Epidermal melanocyte (primary cell): ENCODE results near the gene APMAP.

Experiments
- DNase-seq: peaks from one replicate; pipeline ENCODE4 v3.0.0; 2011; ENCODE audit warnings: low spot score; ENCODE audit not compliant: insufficient read length

Gene APMAP, protein sequence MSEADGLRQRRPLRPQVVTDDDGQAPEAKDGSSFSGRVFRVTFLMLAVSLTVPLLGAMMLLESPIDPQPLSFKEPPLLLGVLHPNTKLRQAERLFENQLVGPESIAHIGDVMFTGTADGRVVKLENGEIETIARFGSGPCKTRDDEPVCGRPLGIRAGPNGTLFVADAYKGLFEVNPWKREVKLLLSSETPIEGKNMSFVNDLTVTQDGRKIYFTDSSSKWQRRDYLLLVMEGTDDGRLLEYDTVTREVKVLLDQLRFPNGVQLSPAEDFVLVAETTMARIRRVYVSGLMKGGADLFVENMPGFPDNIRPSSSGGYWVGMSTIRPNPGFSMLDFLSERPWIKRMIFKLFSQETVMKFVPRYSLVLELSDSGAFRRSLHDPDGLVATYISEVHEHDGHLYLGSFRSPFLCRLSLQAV

DNA sequence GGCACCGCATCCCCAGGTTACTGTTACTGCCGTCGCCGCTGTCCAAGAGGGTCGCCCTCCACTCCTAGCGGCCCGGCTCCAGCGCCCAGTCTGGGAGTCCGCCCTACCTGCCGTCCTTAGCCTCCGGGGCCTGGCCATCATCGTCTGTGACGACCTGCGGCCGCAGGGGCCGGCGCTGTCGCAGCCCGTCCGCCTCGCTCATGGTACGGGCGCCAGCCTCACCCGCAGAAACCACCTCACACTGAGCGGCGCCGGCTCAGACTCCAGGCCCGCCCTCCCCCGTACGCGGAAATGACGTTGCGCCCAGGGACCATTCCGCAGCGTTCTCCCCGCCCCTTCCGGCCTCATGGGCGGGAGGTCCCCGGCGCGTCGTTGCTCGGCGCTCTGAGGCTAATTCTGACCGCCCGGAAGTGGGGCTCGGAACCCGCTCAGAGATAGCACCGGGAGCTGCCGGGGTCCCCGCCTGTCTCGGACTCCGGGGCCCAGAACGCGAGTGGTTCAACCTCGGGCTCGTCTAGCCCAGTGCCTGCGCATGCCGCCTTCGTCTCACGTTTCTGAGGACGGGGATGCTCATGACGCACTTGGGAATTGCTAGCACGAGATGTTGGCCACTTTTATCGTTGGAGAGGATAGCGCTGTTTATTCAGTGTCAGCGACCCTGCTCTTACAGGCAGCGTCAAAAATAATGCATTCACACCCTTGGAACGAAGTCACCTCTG, at the start of gene APMAP:
TSS of gene APMAP (minus strand) at position 265 of the 719 bp plus-strand sequence. CDS start at position 202, 63 bp downstream.
- peak; percentile 91 for DNase-seq

DNA sequence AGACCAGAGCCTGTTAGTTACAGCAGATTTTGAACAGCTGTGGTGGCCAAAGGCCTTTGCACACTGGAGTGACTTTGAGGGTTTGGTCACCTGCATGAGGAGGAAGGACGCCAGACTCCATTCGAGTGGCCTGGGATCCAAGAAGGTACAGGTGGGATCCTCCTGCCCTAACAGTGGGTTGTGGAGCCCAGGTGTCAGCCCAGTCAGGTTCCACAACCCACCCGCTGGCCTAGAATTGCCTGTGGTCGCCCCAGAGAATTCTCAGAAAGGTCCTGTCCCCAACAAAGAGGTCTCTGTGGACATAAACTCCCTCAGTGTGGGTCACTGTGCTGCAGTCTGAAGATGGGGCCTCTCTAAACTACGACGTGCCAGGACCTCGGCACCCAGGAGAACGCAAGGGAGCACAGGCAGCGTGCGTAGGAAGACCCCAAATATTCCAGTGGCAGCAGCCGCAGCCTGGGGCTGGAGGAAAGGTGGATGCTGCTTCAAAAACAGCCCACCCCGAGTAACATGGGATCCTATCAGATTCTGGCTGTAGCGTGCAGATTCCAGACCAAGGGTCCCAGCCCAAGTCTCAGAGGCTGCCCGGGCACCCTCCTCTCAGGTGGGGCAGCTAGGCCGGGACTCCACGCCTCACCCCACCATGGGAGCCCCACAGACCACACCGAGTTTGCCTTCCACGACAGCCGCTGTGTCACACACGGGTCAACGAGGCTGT, 49.4 kb upstream of the APMAP start:
- DNase-seq, result peak; percentile 9

DNA sequence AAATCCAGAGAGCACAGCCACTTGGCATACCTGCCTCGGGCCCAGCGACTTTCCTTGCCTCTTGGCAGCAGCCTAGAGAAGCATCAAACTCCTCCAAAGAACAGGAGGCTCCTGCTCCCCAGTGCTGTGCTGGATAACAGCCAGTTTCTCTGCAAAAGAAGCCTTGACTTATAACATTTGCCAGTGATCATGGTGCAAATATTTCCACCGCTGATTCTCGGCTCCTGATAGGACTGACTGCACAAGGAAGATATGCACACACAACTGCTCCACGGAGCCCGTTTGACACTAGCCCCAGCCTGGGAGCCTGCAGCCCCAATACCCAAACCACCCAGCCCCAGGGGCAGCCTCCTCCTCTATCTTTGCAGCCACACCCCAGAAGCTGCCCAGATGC, 47.9 kb upstream of the APMAP start:
- DNase-seq, result no peak

DNA sequence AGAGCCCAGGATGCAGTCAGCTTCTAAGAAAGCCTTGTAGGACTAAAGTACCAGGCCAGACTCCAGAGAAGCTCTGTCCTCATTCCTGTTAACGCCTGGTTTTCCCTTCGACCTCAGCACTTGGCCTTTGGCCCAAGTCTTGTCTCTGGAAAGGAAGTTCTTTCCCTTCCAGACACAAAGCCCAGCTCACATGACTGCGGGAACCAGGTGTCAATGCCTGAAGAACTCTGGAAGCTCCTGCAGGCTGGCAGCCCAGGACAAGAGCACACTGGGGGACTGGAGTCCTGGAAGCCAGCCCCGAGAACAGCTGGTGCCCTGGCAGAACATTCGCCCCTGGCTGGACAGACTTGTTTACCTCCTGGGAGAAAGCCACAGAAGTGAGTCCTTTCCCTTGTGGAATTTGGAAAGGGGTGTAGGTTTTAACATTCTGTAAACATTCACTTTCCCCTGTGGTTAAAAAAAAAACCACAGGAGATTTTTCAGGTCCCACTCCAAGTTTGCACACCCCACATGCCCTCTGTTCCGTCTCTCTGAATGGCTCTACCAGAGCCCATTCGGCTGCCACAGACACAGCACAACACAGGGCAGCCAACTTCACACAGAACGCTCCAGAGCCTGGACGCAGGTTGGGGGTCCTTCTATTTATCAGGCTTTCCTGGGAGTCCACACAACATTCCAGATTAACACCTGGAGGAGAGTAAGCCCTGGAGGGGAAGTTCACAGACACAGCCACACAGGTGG, 47.3 kb upstream of the APMAP start:
- peak; percentile 16 for DNase-seq

DNA sequence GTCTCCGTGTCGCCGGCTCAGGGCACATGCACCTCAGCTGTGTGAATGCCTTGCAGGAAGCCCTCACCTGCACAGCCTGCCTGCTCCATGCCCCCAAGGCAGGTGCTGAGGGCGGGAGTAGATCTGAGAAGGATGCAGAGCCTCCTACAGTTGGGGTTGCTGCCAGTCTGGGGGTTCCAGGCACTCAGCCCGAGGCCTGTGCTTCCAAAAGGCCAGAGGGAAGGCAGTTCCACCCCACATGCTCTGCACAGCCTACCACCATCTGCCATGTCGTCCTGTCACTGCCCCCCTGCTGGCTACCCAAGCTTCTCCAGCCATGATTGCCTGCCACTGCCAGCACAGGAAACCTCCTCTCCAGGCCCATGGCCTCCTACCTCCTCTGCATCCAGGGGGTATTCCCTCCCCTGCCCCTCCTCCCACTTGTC, 46.1 kb upstream of the APMAP start:
- peak; percentile 7 for DNase-seq

DNA sequence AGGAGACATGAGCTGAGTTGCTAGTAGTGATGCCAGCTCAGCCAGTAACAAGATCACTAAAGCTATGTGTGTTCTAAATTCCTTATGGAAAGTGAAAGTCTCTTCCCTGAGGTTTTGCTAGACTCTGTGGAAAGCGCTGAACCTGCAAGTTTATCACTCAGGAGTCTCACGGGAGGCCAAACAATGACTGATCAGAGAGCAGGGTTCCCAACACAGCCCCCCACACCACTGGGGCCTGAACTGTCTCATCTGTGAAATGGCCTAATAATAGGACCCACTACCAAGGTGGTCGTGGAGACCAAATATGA, 45.5 kb upstream of the APMAP start:
- DNase-seq, result peak; percentile 13

DNA sequence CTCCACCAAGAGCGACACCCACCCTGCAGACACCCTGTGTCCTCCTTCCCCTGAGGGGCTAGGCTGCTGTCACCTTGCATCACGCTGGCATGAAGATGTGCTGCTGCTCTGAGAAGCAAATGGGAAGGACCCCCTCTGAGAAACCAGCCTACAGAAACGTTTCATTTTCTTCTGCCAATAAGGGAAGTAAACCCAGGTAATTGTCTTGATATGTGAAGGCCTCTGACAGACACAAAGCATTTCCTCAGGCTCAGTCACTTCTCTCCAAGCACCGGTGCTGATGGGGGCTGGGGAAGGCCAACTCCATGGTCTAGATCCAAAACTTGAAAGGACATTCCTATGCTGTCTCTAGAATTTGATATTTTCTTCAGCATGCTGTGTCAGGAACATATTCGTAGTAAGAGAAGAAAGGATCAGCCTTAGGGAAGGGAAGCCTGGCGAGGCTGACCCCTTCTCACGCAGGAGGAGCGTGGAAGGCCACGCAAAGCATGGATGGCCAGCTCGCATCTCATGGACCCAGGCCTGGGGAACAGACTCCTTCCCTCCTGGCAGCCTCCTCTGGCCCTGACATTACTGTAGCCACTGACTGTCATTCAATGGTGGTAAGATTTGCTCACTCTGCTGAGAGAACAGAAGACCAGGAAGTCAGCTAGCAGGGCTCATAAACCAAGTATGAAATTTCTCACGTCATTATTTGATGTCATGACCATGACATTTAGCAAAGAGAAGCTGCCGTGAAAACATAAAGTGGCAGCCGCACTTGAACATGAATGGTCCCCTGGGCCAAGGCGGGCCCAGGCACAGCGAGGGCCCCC, 44.9 kb upstream of the APMAP start:
- no peak for DNase-seq

DNA sequence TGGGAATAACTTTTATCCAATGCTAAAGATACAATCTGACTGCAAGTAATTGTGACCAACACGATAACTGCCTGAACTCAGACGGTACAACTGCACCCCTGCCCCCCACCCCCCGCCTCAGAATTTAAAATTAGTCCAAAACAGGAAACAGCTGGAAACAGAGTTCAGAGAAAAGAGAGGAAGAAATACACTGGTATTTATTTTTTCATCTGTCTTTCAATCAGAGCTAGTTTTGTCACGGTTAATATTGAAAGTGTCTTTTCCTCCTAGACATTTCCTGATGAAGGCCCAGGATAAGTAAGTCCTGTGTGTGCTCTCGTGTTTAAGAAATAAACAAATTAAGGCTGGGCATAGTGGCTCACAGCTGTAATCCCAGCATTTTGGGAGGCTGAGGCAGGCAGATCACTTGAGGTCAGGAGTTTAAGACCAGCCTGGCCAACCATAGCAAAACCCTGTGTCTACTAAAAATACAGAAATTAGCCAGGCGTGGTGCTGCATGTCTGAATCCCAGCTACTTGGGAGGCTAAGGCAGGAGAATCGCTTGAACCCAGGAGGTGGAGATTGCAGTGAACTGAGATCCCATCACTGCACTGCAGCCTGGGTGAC, 43.9 kb upstream of the APMAP start:
- DNase-seq, result no peak

DNA sequence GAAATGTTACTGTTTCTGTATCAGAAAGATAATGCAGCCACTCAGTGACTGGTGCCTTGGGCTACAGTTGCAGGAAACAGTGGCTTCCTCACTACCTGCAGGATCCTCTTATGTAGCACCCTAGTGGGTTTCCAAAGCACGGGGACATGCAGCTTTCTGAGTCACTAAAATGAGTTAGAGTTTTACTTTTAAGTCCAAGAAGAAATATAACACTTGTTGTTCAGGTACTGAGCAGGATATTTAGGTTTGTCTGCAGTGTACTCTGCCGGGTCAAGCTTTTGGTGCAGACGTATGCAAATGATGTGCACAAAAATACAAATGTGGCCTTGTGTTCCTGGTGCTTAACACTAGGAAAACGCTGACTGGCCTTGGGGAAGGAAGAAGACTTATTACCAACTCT, 43.4 kb upstream of the APMAP start:
- DNase-seq, result no peak

DNA sequence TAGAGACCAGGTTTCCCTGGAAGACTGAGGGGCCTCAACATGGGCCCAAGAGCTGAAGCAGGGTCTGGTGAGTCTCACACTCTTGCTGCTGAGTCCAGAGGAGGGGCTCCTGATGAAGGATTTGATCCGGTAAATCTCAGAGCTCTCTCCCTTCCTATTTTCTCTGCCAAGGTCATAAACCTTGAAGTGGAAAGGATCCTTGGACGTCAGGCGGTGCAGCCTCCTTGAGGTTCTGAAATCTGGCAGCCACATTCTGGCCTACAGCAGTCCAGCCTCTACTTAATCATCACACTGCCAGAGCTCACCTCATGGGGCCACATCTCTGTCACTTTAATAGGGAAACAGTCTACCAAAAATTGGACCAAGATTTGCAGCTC, 41.4 kb upstream of the APMAP start:
- no peak for DNase-seq

DNA sequence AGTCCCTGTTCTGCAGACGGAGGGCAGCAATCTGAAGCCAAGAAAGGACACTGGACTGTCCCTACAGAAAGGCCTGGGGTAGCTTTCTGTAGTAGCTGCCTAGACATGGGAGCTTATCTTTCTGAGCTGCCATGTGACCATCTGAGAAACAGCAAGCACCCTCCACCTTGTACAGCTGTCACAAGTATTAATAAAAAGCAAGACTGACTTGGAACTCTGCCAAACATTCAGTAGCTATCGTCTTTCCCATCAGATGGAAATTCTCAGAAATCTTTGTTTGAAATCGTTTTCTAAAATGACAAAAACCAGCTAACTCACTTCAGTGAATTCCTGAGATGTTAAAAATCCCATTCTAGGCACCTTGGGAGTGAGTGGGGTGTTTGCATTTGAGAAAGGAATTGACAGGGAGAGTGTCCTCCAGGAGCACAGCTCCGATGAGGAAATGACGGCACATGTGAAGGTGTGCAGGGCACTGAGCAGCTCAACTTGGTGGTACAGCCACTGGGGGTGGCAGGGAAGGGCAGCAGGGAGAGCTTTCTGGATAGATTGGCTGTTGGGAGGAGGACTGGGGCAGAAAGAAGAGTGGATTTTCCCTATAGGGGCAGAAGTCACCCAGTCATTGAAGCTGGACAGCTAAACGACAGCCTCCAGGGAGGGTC, 40.8 kb upstream of the APMAP start:
- no peak for DNase-seq

DNA sequence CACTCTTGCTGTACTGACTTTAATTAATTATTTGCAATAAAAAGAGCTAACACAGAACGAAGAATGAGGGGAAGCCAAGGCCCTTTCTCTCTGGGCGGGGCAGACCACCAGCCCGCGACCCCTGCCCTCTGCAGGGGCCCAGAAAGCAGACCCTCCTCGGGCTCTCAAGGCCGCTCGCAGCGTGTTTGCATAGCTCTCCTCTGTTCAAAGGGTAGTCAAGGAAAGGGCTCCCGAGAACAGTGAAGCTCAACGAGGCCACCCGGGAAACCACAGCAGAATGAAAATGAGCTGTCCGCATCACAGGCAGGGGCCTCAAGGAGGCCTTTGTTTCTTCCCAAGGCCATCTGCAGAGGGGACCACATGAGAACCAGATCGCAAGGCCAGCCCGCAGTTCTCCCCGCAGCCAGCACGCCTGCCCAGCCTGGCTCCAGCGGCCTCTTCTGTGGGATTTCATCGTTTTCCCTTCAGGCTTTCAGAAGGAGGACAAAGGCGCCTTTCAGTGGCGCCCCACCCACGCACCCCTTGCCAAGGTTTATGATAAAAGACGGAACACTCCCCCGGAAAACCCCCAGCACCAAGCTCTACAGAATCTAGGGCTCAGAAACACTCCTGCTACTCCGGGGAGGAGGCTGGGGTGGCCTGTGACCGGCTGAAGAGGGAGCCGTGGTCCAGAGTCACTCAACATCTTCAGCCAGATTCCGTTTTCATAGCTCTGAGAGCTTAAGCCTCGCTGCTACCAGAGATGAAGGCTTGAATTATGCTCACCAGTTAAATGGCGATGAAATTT, 40.1 kb upstream of the APMAP start:
- peak; percentile 59 for DNase-seq

DNA sequence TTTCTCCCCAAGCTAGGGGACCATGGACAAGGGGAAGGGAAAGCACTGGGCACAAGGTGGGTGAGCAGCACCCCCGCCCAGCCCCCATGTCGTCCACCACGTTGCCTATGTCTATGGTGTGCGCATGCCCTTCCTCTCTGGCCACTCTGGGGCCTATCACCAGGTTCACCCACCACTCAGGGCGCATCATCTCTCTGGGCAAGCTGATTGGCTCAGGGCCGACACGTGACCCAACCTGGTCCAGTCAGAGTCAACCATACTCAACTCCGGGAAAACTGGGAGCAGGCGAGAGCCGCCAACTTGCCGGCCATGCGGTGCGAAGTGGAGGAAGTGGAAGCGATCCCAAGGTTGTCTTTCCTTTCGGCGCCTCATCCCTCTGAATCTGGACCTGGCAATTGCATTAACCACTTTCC, 39.5 kb upstream of the APMAP start:
- no peak for DNase-seq

DNA sequence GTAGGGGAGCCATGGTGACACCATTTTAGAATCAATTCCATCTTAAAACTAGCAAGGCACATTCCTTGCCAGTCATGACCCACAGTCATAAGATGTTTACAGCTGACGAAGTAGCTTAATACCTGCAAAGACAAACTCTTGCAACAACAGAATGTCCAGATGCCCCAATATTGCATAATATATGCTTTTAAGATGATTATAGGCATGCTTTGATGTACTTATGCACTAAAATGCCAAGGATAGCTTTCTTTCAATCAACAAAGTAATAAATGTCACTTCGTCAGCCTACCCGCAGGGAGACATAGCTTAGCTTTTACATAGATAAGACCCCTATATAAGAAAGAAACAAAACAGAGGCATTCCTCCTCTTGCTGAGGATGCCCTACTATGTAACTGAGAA, 38.7 kb upstream of the APMAP start:
- no peak for DNase-seq

DNA sequence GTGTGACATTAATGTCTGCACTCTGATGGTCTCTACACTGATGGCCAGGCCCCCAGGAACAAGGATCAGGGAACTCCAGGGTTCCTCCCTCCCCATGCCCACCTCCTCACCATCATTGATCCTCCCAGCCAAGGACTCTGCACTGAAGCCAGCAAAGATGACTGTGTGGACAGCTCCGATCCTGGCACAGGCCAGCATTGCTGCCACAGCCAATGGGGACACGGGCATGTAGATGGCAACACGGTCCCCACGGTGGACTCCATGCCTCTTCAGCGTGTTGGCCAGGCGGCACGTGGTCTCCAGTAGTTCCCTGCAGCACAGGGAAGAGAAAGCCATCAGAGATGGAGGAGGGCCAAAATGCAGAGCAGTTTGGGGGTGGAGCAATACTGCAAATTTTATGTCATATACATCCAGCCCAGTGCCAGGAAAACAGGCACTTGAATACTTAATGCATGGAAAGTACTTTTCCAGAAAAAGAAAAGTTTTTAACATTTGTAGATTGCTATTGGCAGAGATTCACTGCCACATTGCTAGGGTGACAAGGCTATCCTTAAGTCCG, 38.2 kb upstream of the APMAP start:
- DNase-seq, result no peak

DNA sequence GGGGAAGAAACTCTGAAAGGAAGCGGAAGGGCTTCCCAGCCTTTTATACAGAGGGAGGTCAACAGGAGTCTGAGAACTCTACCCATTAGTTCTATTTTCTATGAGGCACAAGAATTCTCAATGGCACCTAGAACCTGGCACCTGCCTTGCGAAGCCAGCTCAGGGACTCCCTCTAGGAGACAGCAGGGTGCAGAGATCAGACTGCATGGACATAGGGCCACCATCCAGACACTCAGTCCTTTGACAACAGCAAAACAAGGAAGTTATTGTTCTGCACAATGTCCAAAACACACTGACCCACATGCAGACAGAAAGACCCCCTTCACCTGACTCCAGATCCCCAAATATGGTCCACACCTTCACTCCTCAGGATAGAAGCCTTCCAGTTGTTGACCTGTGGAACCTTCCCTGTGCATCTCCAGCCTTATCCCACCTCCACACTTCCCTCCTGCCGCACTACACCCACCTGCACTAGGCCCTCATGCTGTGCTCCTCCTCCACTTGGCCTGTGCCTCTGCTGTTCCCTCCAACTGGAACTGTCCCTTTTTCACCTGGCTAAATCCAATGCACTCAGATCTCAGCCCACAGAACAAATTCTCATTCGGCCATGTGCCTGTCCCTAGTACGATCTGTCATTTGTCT, 37.6 kb upstream of the APMAP start:
- no peak for DNase-seq

DNA sequence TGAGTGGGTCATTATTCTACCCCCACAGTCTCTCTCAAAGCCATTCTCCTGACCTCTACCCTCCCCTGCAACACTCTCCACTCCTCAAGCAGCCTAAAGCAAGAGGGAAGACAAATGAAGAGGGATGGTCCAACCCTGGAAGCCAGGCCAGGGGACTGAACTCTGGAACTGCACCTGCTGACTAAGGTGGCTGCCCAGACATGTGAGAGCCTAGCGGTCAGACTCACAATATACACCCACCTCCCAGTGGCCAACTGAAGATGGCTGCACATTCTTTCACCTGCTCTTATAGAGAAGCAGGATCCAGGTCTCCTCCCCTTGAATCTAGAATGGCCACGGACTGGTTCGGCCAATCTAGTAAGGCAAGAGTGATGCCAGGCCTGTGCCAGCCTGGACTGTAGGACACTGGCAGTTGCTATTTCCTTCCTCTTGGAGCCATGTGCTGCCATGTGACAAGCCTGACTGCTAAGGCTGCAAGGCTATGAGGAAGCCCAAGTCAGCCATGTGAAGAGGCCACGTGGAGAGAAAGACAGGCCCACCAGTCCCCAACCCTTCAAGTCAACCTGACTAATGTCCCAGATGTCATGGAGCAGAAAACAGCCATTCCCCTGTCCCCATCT, 33.5 kb upstream of the APMAP start:
- no peak for DNase-seq
